HG02852 (cell line): ENCODE measurements around the gene SMARCD2.
"Not testable (repeated sequence)": the region's sequence is repeated elsewhere in the genome, so short reads cannot be mapped to it uniquely, and the experiment has no call there.

ENCODE experiments used
- ATAC-seq: cut with Tn5 transposase; IDR thresholded peaks from one replicate; pipeline ENCODE4 v1.9.1; 2021; ENCODE audit warnings: mild to moderate bottlenecking, moderate library complexity; ENCODE audit not compliant: unreplicated experiment

Gene SMARCD2

GRCh38 chr17:63816123-63816522 is 26.4 kb downstream of the SMARCD2 start:
- ATAC-seq: no peak

DNA sequence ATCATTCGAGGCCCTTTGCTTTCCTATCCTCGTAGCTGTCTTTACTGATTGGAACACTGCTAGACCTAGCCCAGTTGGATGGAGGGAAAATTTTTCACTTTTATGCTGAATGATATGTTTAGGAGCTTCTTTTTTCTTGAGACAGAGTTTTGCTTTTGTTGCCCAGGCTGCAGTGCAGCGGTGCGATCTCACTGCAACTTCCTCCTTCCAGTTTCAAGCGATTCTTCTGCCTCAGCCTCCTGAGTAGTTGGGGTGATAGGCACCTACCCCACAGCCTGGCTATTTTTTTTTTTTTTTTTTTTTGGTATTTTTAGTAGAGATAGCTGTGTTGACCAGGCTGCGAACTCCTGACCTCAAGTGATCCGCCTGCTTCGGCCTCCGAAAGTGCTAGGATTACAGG is 32.5 kb downstream of the SMARCD2 start:
- no peak for ATAC-seq

GRCh38 chr17:63805591-63805990 is 36.9 kb downstream of the SMARCD2 start:
- no peak for ATAC-seq

- ATAC-seq: no peak
Measured at GRCh38 chr17:63804328-63804727, 38.2 kb downstream of the SMARCD2 start.

- ATAC-seq: no peak
Measured at GRCh38 chr17:63800783-63801182, 41.7 kb downstream of the SMARCD2 start.

- ATAC-seq: no peak
Measured at GRCh38 chr17:63798572-63799106, 43.8 kb downstream of the SMARCD2 start.

DNA sequence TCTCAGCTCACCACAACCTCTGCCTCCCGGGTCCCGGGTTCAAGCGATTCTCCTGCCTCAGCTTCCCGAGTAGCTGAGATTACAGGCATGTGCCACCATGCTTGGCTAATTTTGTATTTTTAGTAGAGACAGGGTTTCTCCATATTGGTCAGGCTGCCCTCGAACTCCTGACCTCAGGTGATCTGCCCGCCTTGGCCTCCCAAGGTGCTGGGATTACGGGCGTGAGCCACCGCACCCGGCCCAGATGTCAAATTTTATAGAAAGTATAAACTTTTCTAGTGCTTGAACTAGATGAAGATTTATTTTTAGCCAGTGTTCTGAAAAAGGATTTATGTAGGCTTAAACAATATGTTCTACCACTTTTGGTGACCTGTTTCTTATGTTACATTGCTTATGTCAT is 46.1 kb downstream of the SMARCD2 start:
- not testable (repeated sequence) for ATAC-seq

DNA sequence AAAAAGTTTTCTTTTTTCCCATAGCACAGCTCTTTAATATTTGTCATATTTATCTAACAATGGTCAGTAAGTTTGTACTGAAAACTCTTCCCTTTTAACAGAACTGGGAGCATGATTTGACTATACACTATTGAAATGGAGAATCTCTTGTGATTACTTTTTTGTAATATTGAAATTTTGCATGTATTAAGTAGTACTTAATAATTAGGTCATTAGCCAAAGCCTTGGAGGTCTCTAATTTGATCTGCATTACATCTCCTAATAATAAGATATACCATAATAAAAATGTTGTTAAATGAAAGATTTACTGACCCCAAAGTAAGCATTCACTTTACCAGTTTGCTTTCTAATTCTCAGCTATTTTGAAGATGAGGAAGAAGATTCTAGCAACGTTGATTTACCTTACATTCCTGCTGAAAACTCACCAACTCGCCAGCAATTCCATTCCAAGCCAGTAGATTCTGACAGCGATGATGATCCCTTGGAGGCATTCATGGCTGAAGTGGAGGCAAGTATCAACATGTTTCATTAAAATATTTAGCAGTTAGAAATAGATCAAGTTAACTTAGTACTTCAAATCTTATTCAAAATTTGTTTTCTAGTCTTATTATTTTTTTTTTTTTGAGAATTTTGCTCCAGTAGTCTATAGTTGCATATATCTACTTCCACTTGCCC is 50.3 kb downstream of the SMARCD2 start:
- ATAC-seq: no peak

- no peak for ATAC-seq
Measured at GRCh38 chr17:63790057-63790456, 52.4 kb downstream of the SMARCD2 start.

- ATAC-seq: no peak
Measured at GRCh38 chr17:63786971-63787711, 55.3 kb downstream of the SMARCD2 start.

- no peak for ATAC-seq
Measured at GRCh38 chr17:63786117-63786516, 56.4 kb downstream of the SMARCD2 start.

- no peak for ATAC-seq
Measured at GRCh38 chr17:63785556-63785955, 56.9 kb downstream of the SMARCD2 start.

- no peak for ATAC-seq
Measured at GRCh38 chr17:63783522-63783921, 59.0 kb downstream of the SMARCD2 start.
